ENCODE results near the gene TSC22D2. TPM values are rescaled to one million over a fixed set of nuclear protein-coding genes. Genes with fewer than 3 reads are reported as not detected.

Gene TSC22D2
- total and polyA plus RNA-seq, 2 of the 8 experiments (the other 6 are each of a cell fraction or from before 2014, with no cell fraction given): 3.4 to 27.6 TPM

DNA sequence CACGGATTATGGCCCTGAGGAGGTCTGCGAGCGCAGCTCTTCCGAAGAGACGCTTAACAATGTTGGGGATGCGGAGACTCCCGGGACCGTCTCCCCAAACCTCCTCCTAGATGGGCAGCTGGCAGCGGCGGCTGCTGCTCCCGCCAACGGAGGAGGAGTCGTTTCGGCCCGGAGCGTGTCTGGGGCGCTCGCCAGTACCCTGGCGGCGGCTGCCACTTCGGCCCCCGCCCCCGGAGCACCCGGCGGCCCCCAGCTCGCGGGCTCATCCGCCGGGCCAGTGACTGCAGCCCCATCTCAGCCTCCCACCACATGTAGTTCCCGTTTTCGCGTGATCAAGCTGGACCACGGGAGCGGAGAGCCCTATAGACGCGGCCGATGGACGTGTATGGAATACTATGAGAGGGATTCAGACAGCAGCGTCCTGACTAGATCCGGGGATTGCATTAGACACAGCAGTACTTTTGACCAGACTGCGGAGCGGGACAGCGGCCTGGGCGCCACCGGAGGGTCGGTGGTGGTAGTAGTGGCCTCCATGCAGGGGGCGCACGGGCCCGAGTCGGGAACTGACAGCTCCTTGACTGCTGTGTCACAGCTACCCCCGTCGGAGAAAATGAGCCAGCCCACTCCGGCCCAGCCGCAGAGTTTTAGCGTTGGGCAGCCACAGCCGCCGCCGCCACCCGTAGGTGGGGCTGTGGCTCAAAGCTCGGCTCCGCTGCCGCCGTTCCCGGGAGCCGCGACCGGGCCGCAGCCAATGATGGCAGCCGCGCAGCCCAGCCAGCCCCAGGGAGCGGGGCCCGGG lies 1.6 kb downstream of the TSC22D2 start (continued):
- TF ChIP-seq SIN3A (conservative IDR thresholded peaks at IDR 0.05 in 1 of 2, IDR thresholded peaks at IDR 0.05 in 1 of 2; ENCODE audit: low read depth in 1 of 2, low read length in 2 of 2): peak; percentile 97
- no peak for TF ChIP-seq CBX8 (IDR thresholded peaks at IDR 0.05; ENCODE audit: borderline replicate concordance, low read depth, low read length)
- peak; percentile 45; the same call in 1 of the 2 replicates for TF ChIP-seq CREB1 (IDR thresholded peaks at IDR 0.05)
- peak; percentile 98 for TF ChIP-seq CTBP2 (IDR thresholded peaks at IDR 0.05; ENCODE audit: borderline replicate concordance, insufficient read depth, insufficient read length, low read length)
- no peak for TF ChIP-seq ATF3 (IDR thresholded peaks at IDR 0.05; ENCODE audit: insufficient read depth, low read depth, low read length)
- TF ChIP-seq RBBP5 (IDR thresholded peaks at IDR 0.05; ENCODE audit: borderline replicate concordance, low read depth, low read length): no peak
- peak in 1 of 2 experiments; percentile 25; a peak in 1 of 3 replicates for TF ChIP-seq EP300 (IDR thresholded peaks at IDR 0.05; ENCODE audit: borderline replicate concordance in 1 of 2, low read depth in 2 of 2, low read length in 2 of 2)
- TF ChIP-seq RAD21 (IDR thresholded peaks at IDR 0.05 in 1 of 2, conservative IDR thresholded peaks at IDR 0.05 in 1 of 2; ENCODE audit: low read depth in 2 of 2, low read length in 2 of 2): peak; percentile 36 to 59; a peak in 3 of 4 replicates
- peak; percentile 40 for TF ChIP-seq SAP30 (IDR thresholded peaks at IDR 0.05; ENCODE audit: insufficient read depth, insufficient replicate concordance, low read length)
- no peak for TF ChIP-seq RNF2 (IDR thresholded peaks at IDR 0.05; ENCODE audit: borderline replicate concordance, low read depth, low read length, missing control alignments, poor library complexity, severe bottlenecking)
- TF ChIP-seq POU5F1 (IDR thresholded peaks at IDR 0.05; ENCODE audit: low read depth, low read length): no peak
- TF ChIP-seq TAF1 (IDR thresholded peaks at IDR 0.05; ENCODE audit: low read depth, low read length): no peak
- TF ChIP-seq CTCF (IDR thresholded peaks at IDR 0.05; ENCODE audit: control extremely low read depth in 1 of 3, insufficient read depth in 1 of 3, low read depth in 1 of 3, low read length in 3 of 3): peak; percentile 25 to 51 (median 27)
- no peak for TF ChIP-seq POLR2A (IDR thresholded peaks at IDR 0.05; ENCODE audit: control extremely low read depth in 1 of 2, low read depth in 2 of 2, low read length in 2 of 2)
- no peak for TF ChIP-seq JUN (IDR thresholded peaks at IDR 0.05; ENCODE audit: low read depth, low read length)
- TF ChIP-seq HDAC2 (IDR thresholded peaks at IDR 0.05; ENCODE audit: borderline replicate concordance in 1 of 2, low read depth in 2 of 2, low read length in 2 of 2): 0 out of 4 replicates have a peak, but pooled peaks of 1 of the 2 experiments have one; percentile 30

Measured in H1 (cell line).